Activated effector memory CD4-positive, alpha-beta T cell treated with anti-CD3 and anti-CD28 coated beads, Interleukin-2, amount 50 U/mL, for 16 hours (primary cell): ENCODE results near the gene PRDM7.
"Not testable (repeated sequence)": the region's sequence is repeated elsewhere in the genome, so short reads cannot be mapped to it uniquely, and the experiment has no call there.

Source experiments
- DNase-seq: peaks from one replicate; pipeline ENCODE4 v3.0.0-alpha.2; 2020

Gene PRDM7

GRCh38 chr16:90011508-90011819, 65.7 kb downstream of the PRDM7 start:
- no peak for DNase-seq

- DNase-seq, result no peak
These were observed 66.2 kb downstream of the PRDM7 start for GRCh38 chr16:90010676-90011507.

- no peak for DNase-seq
These were observed 67.8 kb downstream of the PRDM7 start for GRCh38 chr16:90009172-90009899.

GRCh38 chr16:90008708-90009145, 68.4 kb downstream of the PRDM7 start:
- DNase-seq, result peak; percentile 83

GRCh38 chr16:90007635-90008234, 69.4 kb downstream of the PRDM7 start:
- DNase-seq, result not testable (repeated sequence)

- no peak for DNase-seq
These were observed 70.1 kb downstream of the PRDM7 start for GRCh38 chr16:90007015-90007414.
